DMS153 treated with DMSO at 0.1 percent for 48 hours (cell line): ENCODE data around the gene ATP6V1C2.
"Not testable (repeated sequence)": the region's sequence is repeated elsewhere in the genome, so short reads cannot be mapped to it uniquely, and the experiment has no call there.

Experiments
- DNase-seq: peaks from one replicate; lab custom pipeline; 2025; ENCODE audit not compliant: unreplicated experiment; lab: John Stamatoyannopoulos, UW

The ATP6V1C2 gene

GRCh38 chr2:10765914-10766313, 44.5 kb downstream of the ATP6V1C2 start:
- DNase-seq: no peak

DNA sequence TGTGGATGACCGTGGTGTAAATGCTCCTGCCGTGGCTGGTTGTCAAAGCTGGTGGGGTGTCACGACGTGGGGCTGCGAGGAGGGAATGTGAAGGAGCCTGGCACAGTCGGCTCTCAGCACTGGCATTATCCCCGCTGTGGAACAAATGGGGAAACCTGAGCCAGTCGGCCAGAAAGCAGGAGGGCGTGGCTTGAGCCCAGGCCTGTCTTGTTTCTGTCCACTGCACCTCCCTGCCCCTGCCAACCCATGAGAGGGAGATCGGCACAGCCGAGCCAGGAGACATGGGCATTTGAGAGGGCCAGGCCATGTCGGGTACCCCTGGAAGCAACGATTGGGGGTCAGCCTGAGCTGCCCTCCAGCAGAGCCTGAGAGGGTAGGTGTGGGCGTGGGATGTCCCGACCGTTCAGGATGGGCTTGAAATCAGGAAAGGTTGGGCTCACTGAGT, 46.7 kb downstream of the ATP6V1C2 start:
- DNase-seq: no peak

- DNase-seq: no peak
Measured at GRCh38 chr2:10770956-10771750, 49.7 kb downstream of the ATP6V1C2 start.

DNA sequence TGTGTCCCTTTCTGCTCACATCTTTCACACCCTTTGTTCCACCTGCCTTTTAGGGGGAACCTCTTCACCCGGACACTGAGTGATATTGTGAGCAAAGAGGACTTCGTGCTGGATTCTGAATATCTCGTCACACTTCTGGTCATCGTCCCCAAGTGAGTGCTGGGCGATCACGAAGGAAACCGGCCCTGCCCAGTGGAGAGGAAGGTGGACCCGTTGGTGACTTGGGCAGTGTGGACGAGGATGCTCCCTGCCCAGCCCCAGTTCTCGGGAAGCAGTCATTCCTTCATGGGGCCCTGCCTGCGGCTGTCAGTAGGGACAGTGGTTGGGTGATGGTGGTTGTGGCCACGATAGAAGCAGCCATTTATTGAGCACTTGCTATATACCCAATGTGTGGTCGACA, 50.4 kb downstream of the ATP6V1C2 start:
- DNase-seq: no peak

GRCh38 chr2:10772201-10772867, 50.9 kb downstream of the ATP6V1C2 start:
- no peak for DNase-seq

DNA sequence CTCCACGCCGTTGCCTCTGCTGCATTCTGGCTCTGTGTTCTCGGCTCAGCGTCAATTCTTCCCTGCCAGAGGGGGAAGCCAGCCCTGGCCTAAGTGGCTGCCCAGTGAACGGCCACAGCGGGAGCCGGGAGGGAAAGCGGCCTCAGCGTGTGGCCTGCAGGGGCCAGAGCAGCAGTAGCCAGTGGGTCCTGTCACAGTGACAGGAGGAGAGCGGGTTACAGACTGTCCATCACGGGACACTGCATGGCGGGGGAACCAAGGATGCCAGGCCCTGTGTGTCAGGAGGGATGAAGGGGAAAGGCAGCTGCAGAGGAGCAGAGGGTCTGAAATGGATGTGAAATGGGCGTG, 51.4 kb downstream of the ATP6V1C2 start:
- no peak for DNase-seq

- DNase-seq: no peak
Measured at GRCh38 chr2:10773821-10774341, 52.5 kb downstream of the ATP6V1C2 start.

DNA sequence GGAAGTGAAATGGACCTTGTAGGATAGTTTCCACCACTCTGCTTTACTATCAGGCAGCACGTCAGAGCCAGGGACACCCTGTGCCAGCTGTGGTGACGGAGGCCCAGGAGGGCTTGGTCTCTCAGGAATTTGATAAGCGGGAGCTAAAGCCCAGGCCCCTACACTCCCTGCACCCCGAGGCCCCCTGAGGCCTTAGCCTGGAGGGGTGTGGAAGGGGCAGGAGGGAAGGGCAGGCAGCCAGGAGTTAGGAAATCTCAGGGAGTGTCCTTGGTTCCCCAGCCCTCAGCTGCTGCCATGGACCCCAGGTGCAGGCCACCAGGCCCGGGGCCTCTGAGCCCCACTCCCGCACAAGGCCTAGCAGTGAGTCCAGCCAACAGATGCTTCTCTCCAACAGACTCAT, 53.0 kb downstream of the ATP6V1C2 start:
- DNase-seq: no peak

GRCh38 chr2:10775021-10775780, 53.8 kb downstream of the ATP6V1C2 start:
- no peak for DNase-seq

DNA sequence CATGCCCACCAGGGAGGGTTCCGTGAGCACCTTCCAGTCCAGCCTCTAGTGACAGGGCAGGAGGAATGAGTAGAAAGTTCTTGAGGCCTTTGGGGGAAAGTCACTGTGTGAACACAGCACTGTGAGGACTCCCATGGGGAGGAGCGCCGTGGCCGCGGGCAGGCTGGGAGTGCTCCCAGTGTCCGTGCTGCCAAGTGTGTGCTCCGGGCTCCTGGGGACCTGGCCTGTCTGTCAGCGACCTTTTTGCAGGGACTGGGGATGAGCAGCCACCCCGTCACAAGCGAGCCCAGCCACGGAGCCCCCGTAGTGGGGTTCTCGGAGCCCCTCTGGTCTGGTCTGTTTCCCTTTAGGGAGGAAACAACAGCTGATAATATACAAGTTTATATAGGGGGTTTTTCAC, 54.4 kb downstream of the ATP6V1C2 start:
- DNase-seq: no peak

DNA sequence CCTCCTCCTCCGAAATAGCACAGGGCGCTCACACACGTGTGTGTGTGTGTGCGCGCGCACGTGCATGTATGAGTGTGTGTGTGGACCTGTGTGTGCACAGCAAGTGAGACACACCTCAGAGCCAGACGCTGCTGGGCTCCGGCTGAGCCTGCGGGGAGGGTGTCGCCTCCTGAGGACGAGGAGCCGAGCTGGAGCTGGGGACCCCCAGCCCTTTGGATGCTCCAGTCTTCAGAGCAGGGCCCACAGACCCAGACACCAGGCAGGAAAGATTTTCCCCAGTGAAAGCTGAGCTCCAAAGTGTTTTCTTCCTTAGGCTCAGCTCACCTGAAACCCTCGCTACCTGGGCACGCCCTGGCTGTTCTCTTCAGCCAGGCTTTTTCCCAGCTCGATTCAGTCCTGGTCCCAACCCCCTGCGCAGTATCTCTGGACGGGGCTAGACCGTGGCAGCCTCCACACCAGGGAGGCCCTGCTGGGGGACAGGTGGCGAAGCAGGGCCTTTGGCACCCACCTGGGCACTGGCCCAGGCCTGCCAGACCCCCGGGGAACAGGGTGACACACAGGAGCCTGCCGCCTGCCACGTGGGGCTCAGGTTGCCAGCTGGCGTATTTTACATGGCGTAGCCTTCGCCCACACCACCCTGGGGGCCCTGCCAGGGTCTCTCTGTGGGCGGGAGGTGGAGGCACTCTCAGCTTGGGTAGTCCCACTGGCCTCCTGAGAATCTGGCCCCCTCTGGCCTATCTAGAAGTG, 55.0 kb downstream of the ATP6V1C2 start:
- no peak for DNase-seq

DNA sequence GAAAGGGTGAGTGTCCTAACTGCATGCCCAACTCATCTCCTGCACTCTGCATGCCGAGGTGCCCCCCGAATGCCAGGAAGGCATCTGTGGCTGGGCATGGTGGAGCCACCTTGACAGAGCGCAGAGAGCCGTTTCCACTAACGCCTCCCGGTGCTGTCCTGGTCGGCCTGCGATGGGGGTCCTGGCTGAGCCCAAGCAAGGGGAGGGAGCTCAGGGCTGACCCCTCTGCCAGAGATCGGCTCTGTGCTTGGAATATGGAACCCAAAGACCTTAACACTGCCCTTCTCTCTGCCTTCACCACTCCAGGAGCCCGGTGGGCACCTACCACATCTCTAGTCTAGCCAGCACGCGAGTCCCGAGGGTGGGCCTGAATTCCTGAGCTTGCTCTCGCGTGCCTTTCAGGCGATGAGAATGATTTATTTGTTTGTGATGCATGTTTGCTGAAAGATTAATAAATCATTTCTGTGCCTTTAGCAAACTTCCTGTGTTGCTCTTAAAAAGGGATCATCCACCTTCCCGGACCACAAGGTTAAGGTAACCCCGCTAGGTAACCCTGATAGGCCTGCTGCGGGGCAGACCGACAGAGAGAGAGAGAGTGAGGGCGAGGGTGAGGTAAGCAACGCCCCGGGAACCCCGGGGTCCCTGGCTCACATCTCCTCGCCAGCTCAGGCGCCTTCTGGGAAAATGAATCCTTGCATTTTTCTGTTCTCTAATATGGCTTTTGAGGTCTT, 55.8 kb downstream of the ATP6V1C2 start:
- no peak for DNase-seq

DNA sequence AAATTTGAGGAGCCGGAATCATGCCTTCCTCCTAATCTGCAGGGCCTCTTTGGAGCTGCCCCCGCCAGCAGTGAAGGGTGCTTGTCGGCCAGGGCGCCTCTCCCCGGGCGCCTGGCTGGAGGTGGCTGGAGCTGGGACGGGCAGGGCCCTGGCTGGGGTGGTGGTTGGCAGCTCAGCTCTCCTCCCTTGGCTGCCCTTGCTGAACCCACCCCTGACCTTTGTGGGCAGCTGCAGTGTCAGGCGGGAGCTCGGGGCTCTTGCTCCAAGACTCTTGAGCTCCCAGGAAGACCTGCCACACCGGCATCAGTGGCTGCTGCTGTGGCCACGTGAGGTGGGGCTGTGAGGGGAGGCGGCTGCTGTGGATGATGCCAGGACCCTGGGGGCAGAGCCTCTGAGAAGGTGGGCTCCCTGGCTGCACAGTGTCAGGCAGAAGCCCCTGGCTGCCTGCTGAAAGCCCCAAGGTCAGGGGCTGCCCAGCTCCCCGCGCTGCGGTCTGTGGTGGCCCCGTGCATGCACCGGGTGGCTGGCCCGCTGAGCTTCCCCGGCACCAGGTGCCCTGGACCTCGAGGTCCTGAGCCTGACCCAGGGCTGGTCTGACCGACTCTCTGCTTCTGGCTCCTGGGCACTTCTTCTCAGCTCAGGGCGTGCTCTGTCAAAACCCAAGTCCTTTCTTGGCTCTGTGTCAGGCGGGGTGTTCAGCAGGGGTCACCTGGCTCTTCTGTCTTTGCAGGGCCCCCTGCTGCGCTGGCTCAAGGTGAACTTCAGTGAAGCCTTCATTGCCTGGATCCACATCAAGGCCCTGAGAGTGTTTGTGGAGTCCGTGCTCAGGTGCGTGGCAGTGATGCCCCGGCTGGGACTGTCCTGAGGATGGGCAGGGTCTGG, 56.7 kb downstream of the ATP6V1C2 start:
- DNase-seq: no peak

GRCh38 chr2:10778724-10779115, 57.3 kb downstream of the ATP6V1C2 start:
- DNase-seq: no peak

GRCh38 chr2:10779776-10780490, 58.5 kb downstream of the ATP6V1C2 start:
- no peak for DNase-seq

DNA sequence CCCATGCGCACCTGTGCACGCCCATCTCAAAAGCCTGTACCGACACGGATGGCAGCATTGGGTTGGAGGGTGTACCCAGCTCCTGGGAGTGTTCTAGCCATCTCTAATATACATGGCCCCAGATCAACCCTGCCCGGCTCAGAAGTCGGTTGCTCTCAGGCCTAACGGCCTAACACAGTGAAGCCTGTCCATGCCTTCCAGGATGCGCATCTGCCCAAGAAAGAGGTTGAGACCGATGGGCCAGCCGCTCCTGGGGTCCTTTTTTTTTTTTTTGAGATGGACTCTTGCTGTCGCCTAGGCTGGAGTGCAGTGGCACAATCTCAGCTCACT, 59.0 kb downstream of the ATP6V1C2 start:
- no peak for DNase-seq

GRCh38 chr2:10780821-10781220, 59.4 kb downstream of the ATP6V1C2 start:
- DNase-seq: not testable (repeated sequence)

- no peak for DNase-seq
Measured at GRCh38 chr2:10781746-10782145, 60.3 kb downstream of the ATP6V1C2 start.

GRCh38 chr2:10783421-10783820, 62.0 kb downstream of the ATP6V1C2 start:
- no peak for DNase-seq
